RWPE1 (cell line): ENCODE data around the gene FAM89B.

Experiments
- CTCF ChIA-PET: fragments of 350-600 bp; sonication (Branson Sonifier 250); formaldehyde crosslinking; extraction: SDS; loops from one replicate; lab custom pipeline; 2021; lab: Yijun Ruan, JAX
- POLR2A ChIA-PET: fragments of 400-600 bp; formaldehyde crosslinking; extraction: SDS; loops from one replicate; lab custom pipeline; 2020; ENCODE audit warnings: antibody characterized with exemption; ENCODE audit not compliant: low non-redundant PET; lab: Yijun Ruan, JAX
- DNase-seq: peaks from one replicate; pipeline ENCODE4 v3.0.0; 2012; ENCODE audit warnings: low spot score
- H3K27ac ChIP-seq: fragments of 450-650 bp; 2 replicates; pipeline ENCODE4 v1.5.1; 2017
- CTCF ChIP-seq: fragments of 450-650 bp; conservative IDR thresholded peaks from 2 replicates; pipeline ENCODE4 v1.5.1; 2017; ENCODE audit warnings: low read depth, mild to moderate bottlenecking

Gene FAM89B

DNA sequence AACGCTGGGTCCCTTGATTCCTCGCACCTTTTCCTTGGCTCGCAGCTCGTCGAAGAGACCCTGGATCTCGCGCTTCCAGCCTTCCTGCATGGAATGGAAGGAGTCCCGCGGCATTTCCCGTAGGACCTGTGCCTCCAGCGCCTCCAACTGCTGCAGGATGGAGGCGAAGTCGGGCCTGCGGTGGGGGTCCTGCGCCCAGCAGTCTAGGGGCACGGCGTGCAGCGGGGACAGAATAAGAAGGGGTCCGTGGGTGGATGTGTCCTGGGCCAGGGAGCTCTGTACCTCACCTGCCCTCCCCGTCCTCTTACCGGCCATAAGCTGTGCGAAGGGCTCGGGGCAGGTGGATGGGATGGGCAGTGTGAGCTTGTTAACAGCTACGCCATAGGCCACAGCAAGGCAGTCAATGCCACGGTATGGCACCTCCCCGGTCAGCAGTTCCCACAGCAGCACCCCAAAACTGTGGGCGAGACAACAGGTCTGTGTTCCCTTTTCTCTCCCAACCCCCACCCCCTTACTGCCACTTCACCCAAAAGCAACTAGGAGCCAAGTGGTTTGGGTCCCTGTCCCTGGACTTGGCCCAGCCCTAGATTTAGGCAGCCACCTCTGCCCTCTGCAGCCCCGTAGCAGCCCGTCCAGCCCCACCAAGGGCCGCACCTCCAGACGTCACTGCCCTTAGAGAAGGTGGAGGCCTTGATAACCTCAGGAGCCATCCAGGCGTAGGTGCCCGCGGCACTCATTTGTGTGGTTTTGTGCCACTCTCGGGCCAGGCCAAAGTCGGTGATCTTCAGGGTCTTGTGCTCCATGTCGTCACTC lies 35.5 kb downstream of the FAM89B start:
- DNase-seq = no peak
- TF ChIP-seq CTCF = no peak
- ChIA-PET POLR2A (interaction anchor here (0.6 kb wide), 1 partner anchor 638 kb away, joined by 3 read pairs; no protein-coding TSS in a partner anchor), CTCF (interaction anchor here (0.6 to 3.7 kb wide), 2 partner anchors 14 to 799 kb away, joined by 3 to 16 read pairs; no protein-coding TSS in a partner anchor)
- peak overlapping the region; percentile 93 for H3K27ac ChIP-seq

GRCh38 chr11:65609229-65609628 lies 36.9 kb downstream of the FAM89B start:
- H3K27ac ChIP-seq = peak overlapping the region; percentile 93
- TF ChIP-seq CTCF = no peak
- DNase-seq = no peak
- CTCF ChIA-PET = interaction anchor here (0.6 to 3.7 kb wide), 3 partner anchors 11 to 38 kb away, joined by 3 to 16 read pairs (median 3); no protein-coding TSS in a partner anchor
- POLR2A ChIA-PET = no interaction called here

DNA sequence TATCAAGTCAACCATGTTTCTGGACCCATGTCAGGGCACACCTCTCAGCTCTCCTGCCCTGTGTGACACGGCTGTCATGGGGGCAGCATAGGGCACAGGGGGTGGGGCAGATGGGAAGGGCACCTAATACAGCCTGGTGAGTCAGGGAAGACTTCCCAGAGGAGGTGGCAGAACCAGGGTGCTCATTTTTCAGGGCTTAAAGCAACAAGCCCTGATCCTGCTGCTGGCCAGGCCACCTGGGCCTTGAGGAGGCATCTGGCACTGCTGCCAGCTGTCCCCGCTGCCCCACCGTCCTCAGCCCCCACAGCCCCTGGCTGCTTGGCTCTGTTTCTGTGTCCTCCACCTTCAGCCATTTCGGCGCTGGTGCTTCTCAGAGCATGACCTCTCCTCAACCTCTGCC lies 37.3 kb downstream of the FAM89B start:
- H3K27ac ChIP-seq = peak overlapping the region; percentile 93
- POLR2A ChIA-PET = no interaction called here

GRCh38 chr11:65610404-65610803 lies 38.1 kb downstream of the FAM89B start:
- CTCF ChIA-PET = interaction anchor here (0.6 to 1.0 kb wide), 4 partner anchors 17 to 39 kb away, joined by 3 to 4 read pairs (median 4); no protein-coding TSS in a partner anchor
- TF ChIP-seq CTCF = no peak
- no peak for DNase-seq
- POLR2A ChIA-PET = no interaction called here
- peak overlapping the region; percentile 93 for H3K27ac ChIP-seq

More for the DNA sequence above, 37.3 kb downstream of the FAM89B start:
- no peak for TF ChIP-seq CTCF
- DNase-seq = no peak
- CTCF ChIA-PET = interaction anchor here (0.5 to 3.7 kb wide), 3 partner anchors 16 to 670 kb away, joined by 3 to 16 read pairs (median 5); no protein-coding TSS in a partner anchor

GRCh38 chr11:65611028-65611757 lies 38.9 kb downstream of the FAM89B start:
- ChIA-PET POLR2A (no interaction called here), CTCF (interaction anchor here (0.6 to 0.7 kb wide), 3 partner anchors 18 to 35 kb away, joined by 3 to 4 read pairs (median 4); no protein-coding TSS in a partner anchor)
- no peak for DNase-seq
- TF ChIP-seq CTCF = no peak
- H3K27ac ChIP-seq = peak overlapping the region; percentile 93
